ENCODE data around the gene CYLD.

DNA sequence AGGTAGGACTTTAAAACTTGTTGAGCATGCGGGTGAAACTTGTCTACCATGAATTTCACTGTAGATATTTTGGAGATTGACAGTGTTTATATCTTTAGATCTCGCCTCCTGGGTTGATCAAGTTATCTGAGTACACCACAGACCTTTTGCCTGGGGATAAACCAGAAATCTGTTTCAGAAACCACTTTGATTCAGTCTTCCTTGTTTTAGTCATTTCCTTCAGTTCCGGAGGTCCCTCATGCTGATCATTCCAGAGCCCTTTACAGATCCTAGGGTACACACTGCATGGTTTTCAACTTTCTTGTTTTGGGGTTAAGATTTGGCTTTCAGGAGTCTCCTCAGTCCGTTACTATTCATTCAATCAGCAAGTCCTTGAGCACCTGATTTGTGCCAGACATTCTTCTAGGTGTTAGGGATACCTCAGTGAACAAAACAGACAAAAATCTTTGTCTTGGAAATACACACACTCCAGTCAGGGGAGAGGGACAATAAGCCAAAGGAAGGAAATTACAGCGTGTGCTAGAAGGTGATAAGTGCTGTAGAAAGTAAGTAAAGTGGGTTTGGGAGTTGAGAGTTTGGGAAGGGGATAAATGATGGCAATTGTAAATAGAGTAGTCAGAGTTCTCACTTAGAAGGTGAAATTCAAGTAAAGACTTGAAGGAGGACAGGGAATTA is 36.3 kb upstream of the CYLD start:
- TF ChIP-seq, protein P1, sequence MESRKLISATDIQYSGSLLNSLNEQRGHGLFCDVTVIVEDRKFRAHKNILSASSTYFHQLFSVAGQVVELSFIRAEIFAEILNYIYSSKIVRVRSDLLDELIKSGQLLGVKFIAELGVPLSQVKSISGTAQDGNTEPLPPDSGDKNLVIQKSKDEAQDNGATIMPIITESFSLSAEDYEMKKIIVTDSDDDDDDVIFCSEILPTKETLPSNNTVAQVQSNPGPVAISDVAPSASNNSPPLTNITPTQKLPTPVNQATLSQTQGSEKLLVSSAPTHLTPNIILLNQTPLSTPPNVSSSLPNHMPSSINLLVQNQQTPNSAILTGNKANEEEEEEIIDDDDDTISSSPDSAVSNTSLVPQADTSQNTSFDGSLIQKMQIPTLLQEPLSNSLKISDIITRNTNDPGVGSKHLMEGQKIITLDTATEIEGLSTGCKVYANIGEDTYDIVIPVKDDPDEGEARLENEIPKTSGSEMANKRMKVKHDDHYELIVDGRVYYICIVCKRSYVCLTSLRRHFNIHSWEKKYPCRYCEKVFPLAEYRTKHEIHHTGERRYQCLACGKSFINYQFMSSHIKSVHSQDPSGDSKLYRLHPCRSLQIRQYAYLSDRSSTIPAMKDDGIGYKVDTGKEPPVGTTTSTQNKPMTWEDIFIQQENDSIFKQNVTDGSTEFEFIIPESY (IDR thresholded peaks at IDR 0.05; ENCODE audit: extremely low read depth, insufficient replicate concordance, low read length) = no peak
- TF ChIP-seq POLR2A (IDR thresholded peaks at IDR 0.05; ENCODE audit: borderline replicate concordance, extremely low read depth, insufficient read depth, insufficient read length) (no peak), FOSL1 (IDR thresholded peaks at IDR 0.05; ENCODE audit: low read depth) (no peak), ZNF274 (IDR thresholded peaks at IDR 0.05; ENCODE audit: low read depth, low read length) (no peak), EZH2phosphoT487 (IDR thresholded peaks at IDR 0.05; ENCODE audit: borderline replicate concordance) (no peak), CEBPB (IDR thresholded peaks at IDR 0.05; ENCODE audit: low read depth) (no peak), EGR1 (IDR thresholded peaks at IDR 0.05; ENCODE audit: low read depth) (no peak), SIN3A (IDR thresholded peaks at IDR 0.05; ENCODE audit: low read depth) (no peak), EZH2 (IDR thresholded peaks at IDR 0.05) (no peak), POLR2AphosphoS5 (IDR thresholded peaks at IDR 0.05; ENCODE audit: low read depth, low read length) (no peak)
- TF ChIP-seq, protein P2, sequence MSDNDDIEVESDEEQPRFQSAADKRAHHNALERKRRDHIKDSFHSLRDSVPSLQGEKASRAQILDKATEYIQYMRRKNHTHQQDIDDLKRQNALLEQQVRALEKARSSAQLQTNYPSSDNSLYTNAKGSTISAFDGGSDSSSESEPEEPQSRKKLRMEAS (IDR thresholded peaks at IDR 0.05) = no peak
- TF ChIP-seq, protein P3, sequence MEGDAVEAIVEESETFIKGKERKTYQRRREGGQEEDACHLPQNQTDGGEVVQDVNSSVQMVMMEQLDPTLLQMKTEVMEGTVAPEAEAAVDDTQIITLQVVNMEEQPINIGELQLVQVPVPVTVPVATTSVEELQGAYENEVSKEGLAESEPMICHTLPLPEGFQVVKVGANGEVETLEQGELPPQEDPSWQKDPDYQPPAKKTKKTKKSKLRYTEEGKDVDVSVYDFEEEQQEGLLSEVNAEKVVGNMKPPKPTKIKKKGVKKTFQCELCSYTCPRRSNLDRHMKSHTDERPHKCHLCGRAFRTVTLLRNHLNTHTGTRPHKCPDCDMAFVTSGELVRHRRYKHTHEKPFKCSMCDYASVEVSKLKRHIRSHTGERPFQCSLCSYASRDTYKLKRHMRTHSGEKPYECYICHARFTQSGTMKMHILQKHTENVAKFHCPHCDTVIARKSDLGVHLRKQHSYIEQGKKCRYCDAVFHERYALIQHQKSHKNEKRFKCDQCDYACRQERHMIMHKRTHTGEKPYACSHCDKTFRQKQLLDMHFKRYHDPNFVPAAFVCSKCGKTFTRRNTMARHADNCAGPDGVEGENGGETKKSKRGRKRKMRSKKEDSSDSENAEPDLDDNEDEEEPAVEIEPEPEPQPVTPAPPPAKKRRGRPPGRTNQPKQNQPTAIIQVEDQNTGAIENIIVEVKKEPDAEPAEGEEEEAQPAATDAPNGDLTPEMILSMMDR (IDR thresholded peaks at IDR 0.05 in 2 of 3, conservative IDR thresholded peaks at IDR 0.05 in 1 of 3; ENCODE audit: borderline replicate concordance in 1 of 3, insufficient read depth in 1 of 3, low read depth in 2 of 3, low read length in 2 of 3) = no peak
